H7 (cell line): ENCODE measurements around the gene SUSD3. TPM values are rescaled to one million over a fixed set of nuclear protein-coding genes. Genes with fewer than 3 reads are reported as not detected.
A peak's percentile ranks its signal among the peaks of the same experiment; 100 is the strongest.
"Not testable (repeated sequence)": the region's sequence is repeated elsewhere in the genome, so short reads cannot be mapped to it uniquely, and the experiment has no call there.

Experiments used
- DNase-seq: peaks from one replicate; pipeline ENCODE4 v3.0.0; 2012
- H3K27me3 ChIP-seq: 2 replicates; pipeline ENCODE4 v1.6.0; 2011; ENCODE audit warnings: mild to moderate bottlenecking, low read length; ENCODE audit not compliant: control insufficient read depth, insufficient read depth
- H3K36me3 ChIP-seq: replicated peaks from 2 replicates; pipeline ENCODE4 v1.5.1; 2011; ENCODE audit warnings: low read length; ENCODE audit not compliant: control insufficient read depth, insufficient read depth
- H3K4me3 ChIP-seq: 2 replicates; pipeline ENCODE4 v1.5.1; 2011; ENCODE audit warnings: low read depth, mild to moderate bottlenecking, control low read depth, low read length, moderate library complexity; ENCODE audit not compliant: insufficient read depth
- total RNA-seq: library from RNA; depleted of rRNA; stranded (reverse); fragments of >200 nt; shearing (Covaris generic); gene quantifications from 2 replicates; pipeline ENCODE4 v1.2.3, GENCODE V29; 2014

Gene SUSD3
- total RNA-seq, 1 experiment from 2014 or later, result 20.3 TPM

DNA sequence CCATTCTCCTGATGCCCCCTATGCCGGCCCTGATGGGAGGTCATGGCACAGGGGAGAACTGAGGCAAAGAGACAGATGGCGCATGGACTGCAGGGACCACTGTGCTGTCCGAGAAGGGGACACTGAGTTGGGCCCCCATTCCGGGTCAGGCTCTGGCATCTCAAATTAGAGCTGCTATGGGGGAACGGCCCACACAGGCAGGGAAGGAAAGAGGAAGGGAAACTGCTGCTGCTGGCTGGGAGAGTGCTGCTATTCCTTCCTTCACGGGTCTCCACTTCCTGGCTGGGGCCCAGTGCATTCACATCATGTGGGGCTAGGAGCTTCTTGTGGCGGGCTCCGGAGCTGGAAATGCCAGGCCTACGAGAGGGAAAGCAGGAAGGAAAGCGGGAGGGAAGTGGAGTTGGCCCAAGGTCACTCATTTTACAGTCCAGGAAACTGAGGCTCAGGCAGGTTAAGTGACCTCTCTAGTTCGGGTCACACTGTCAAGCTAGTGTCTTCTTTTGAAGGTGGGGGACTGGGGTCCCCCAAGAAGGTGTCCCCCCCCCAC is 36.2 kb downstream of the SUSD3 start:
- Histone ChIP-seq H3K27me3 (peaks cover 3% of the 10 kb centered on the region; the same call in 1 of the 2 replicates), H3K4me3 (peak overlapping the region; percentile 52), H3K36me3 (no peaks in the 10 kb centered on the region)
- DNase-seq, result peak; percentile 69

GRCh38 chr9:93095205-93096130 is 37.0 kb downstream of the SUSD3 start:
- no peaks in the 10 kb centered on the region for H3K36me3 ChIP-seq

GRCh38 chr9:93096131-93096802 is 37.8 kb downstream of the SUSD3 start, which contains the start of gene CARD19:
Gene CARD19 (plus strand): TSS chr9:93096217. CDS start chr9:93096346, 129 bp downstream.
- Histone ChIP-seq H3K4me3 (peak within 1 kb of the TSS; percentile 79), H3K27me3 (peaks cover 3% of the 10 kb centered on the region; the same call in 1 of the 2 replicates), H3K36me3 (no peaks in the 10 kb centered on the region)
- peak; percentile 84 for DNase-seq

More at GRCh38 chr9:93095205-93096130, 37.0 kb downstream of the SUSD3 start:
- DNase-seq, result peak; percentile 100
- peak overlapping the region; percentile 52 for H3K4me3 ChIP-seq
- H3K27me3 ChIP-seq, result peaks cover 3% of the 10 kb centered on the region; the same call in 1 of the 2 replicates

DNA sequence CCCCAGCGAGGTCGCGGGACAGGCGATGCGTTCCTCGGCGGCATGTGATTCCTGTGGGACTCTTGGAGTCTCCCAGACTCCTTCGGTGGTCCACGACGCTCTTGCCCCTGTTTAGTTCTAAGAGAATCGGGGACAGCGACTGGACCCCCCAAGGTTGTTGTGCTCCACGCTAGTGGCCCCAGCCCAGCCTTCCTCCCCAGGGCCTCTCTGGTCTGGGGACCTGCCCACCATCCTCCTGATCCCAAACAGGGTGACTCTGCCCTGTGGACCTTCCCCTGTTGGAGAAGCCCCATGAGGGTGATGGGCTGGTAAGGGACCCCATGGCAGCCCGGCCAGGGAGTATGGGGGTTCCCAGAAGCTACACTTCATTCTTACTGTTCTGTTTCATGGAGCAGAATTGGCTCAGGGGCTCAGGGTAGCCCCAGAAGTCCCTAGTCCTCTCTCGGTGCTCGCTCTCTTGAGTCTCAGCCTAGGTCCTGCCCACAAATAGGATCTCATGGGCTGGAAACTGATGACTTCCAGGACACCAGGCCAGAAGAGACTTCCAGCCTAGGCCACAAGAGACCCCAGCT is 38.4 kb downstream of the SUSD3 start:
- Histone ChIP-seq H3K4me3 (peak overlapping the region; percentile 79), H3K27me3 (peaks cover 3% of the 10 kb centered on the region; the same call in 1 of the 2 replicates), H3K36me3 (no peaks in the 10 kb centered on the region)
- no peak for DNase-seq

DNA sequence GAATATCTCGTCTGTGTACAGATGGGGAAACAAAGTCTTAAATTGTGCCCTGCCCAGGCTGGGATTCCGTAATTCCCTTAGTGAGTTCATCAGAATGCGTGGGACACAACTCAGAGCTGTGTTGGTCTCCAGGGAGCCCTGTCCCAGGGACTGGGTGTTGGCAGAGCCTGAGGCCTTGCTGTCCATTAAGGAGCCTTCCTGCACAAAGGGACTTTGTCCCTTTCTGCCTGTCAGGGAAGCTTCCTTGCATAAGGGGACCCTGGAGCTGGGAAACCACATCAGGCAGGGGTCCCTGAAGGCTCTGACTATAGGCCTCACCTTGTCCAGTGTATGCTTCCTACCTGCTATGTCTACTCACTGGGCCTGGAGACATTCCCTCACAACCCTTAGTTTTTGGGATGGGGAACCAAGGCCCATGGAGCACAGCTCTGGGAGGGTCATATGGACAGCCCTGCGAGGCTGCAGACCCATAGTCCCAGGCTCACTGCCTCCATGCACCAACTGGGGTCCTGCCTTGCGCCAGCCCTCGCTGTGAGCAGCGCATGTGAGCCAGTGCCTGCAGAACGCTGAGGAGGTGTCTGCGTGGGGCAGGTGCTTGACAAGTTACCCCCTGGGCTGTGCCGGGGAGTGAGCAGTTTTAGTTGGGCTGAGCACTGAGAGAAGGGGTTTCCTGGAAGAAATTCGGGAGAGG is 39.2 kb downstream of the SUSD3 start:
- DNase-seq, result no peak
- H3K27me3 ChIP-seq, result peaks cover 3% of the 10 kb centered on the region; the same call in 1 of the 2 replicates
- no peak overlapping the region for H3K4me3 ChIP-seq
- H3K36me3 ChIP-seq, result no peaks in the 10 kb centered on the region

DNA sequence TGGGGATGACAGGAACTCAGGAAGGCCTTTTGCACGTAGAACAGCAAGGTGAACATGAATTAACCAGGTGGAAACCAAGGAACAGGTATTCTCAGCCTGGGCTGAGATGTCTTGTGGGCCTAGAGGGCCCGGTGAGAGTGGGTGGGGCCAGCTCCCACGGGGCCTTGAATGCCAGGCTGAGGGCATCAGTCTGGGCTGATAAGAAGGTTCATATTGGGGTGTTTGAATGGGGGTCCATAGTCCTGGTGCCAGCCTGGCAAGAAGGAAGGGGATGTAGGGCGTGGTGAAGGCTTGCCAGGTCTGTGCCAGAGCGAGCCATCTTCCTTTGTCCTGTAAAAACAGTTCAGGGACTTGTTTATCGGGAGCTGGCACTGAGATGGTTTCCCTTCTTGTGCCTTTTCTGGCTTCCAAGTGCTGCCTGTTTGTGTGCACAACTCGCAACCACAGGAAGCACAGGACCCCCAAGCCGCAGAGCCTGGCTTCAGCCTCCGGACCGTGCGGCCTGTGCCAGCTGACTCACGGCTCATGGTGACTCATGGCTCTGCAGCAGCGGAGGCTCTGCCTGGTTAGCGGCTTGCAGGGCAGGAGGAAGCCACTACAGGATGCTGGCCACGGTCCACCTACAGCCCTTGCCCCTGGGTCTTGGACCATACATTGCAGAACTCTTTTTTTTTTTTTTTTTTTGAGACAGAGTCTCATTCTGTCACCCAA is 39.9 kb downstream of the SUSD3 start:
- no peaks in the 10 kb centered on the region for H3K36me3 ChIP-seq
- H3K4me3 ChIP-seq, result no peak overlapping the region
- DNase-seq, result no peak
- peaks cover 3% of the 10 kb centered on the region; the same call in 1 of the 2 replicates for H3K27me3 ChIP-seq

DNA sequence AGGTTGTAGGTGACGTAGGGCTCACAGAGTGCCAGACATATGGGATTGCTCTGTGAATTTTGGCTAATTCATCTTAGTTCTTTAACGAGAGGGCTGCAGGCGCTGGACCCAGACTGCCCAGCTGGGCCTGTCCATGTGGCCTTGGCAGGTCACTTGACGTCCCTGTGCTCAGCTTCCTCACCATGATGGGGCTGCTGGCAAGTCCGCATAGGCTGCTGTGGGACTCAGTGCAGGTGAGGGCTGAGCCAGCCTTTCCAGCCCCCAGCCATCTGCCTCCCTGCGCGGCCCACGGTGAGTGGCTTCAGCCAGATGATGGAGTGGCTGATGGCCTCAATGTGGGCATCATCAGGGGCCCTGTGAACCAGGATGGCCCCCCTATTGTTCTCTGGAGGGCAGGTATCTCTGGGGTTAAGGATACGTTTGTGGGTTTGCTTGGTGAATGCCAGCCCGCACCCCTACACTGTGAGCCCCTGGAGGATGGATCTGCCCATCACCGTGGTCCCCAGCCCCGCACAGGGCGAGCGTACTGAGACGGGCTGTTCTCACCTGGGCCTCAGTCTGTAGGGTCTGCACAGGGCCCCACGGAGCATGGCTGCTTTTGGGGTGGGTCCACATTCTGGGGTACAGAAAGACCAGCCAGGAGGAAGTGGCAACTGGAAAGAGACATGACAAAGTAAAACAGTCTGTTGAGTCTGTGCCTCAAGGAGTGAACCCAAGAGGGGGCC is 41.2 kb downstream of the SUSD3 start:
- no peak overlapping the region for H3K4me3 ChIP-seq
- no peak for DNase-seq
- H3K36me3 ChIP-seq, result no peaks in the 10 kb centered on the region
- peaks cover 3% of the 10 kb centered on the region; the same call in 1 of the 2 replicates for H3K27me3 ChIP-seq

DNA sequence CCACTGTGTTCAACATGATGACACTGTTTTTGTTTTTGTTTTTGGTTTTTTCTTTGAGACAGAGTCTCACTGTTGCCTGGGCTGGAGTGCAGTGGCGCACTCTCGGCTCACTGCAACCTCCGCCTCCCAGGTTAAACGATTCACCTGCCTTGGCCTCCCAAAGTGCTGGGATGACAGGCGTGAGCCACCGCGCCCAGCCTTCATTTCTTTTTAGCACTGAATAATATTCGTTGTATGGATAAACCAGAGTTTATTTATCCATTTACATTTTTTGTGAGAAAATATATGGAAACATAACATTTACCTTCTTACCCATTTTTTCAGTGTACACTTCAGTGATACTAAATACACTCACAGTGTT is 41.8 kb downstream of the SUSD3 start:
- DNase-seq, result no peak

DNA sequence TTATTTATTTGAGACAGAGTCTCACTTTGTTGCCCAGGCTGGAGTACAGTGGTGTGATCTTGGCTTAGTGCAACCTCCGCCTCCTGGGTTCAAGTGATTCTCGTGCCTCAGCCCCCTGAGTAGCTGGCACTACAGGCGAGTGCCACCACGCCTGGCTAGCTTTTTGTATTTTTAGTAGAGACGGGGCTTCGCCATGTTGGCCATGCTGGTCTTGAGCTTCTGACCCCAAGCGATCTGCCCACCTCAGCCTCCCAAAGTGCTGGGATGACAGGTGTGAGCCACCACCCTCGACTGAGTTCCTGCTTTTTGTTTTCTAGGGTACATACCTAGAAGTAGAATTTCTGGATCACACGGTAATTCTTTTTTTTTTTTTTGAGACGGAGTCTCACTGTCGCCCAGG is 42.6 kb downstream of the SUSD3 start:
- H3K4me3 ChIP-seq, H3K27me3 ChIP-seq, H3K36me3 ChIP-seq, DNase-seq: not testable (repeated sequence)

More for the DNA sequence above, 41.8 kb downstream of the SUSD3 start:
- Histone ChIP-seq H3K36me3 (no peaks in the 10 kb centered on the region), H3K27me3 (peaks cover 3% of the 10 kb centered on the region; the same call in 1 of the 2 replicates), H3K4me3 (no peak overlapping the region)

GRCh38 chr9:93105620-93106019 is 47.1 kb downstream of the SUSD3 start:
- H3K27me3 ChIP-seq, result no peaks in the 10 kb centered on the region
- H3K36me3 ChIP-seq, result no peaks in the 10 kb centered on the region; the same call in 1 of the 2 replicates
- H3K4me3 ChIP-seq, result no peak overlapping the region
- no peak for DNase-seq

DNA sequence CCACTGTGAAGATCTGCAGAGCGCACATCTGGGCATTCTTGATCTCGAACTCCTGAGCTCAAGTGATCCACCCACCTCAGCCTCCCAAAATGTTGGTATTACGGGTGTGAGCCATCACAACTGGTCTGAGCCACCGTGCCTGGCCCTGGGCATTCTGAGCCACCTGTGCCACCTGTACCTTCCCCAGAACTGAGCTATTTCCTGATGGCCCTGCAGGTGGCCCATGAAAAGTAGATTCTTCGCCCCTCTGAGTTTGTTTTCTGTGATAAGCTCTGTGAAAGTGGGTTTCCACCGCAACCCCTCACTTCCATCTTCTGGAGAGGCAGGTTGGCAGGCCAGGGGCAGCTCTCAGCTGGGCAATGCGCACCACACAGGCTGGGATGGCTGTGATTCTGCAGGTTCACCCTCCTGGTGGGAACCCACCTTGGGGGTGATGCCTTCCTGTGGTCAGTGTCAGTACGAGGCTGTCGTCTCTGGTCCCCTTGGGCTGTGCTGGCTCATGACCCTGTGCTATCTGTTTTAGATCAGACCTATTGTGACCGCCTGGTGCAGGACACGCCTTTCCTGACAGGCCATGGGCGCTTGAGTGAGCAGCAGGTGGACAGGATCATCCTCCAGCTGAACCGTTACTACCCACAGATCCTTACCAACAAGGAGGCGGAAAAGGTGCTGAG is 48.8 kb downstream of the SUSD3 start:
- H3K36me3 ChIP-seq, result peaks cover 2% of the 10 kb centered on the region
- no peak for DNase-seq
- H3K27me3 ChIP-seq, result no peaks in the 10 kb centered on the region
- no peak overlapping the region for H3K4me3 ChIP-seq

- DNase-seq, result no peak
- Histone ChIP-seq H3K4me3 (no peak overlapping the region), H3K36me3 (peaks cover 2% of the 10 kb centered on the region), H3K27me3 (no peaks in the 10 kb centered on the region)
These were observed 49.3 kb downstream of the SUSD3 start for GRCh38 chr9:93107825-93108161.
